Measurements from ENCODE around the gene PEX6. TPM values are rescaled to one million over a fixed set of nuclear protein-coding genes. Genes with fewer than 3 reads are reported as not detected.

The PEX6 gene
- total and polyA plus RNA-seq, 2 of the 13 experiments (the other 11 are each of a cell fraction or from before 2014, with no cell fraction given): 5.1 to 6.7 TPM

DNA sequence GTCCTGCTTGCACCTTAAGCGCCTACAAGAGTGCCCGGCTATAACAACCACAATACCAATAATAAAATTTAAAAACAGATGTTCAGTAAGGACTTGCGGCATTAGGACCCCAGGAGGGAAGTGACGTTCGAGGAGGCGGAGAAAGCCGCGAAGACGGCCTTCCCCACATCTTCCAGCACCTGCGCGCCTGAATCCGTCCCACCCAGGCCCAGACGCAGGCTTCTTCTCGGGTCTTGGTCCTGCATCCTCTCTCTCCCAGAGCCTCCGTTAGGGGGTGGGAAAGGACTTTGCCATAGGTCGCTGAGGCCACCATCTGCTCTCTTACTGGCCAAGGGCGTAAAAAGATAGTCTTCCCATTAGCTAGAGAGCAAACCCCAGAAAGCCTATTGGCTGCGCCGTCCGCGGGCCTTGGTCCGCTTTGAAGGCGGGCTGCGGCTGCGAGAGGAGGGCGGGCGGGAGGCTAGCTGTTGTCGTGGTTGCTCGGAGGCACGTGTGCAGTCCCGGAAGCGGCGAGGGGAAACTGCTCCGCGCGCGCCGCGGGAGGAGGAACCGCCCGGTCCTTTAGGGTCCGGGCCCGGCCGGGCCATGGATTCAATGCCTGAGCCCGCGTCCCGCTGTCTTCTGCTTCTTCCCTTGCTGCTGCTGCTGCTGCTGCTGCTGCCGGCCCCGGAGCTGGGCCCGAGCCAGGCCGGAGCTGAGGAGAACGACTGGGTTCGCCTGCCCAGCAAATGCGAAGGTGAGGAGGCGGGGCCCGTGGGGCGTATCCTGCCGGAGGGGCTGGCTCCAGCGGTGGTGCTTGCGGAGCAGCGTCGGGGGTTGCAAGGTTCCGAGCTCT lies 49.8 kb downstream of the PEX6 start, which contains the start of gene CNPY3 (continued):
- TF ChIP-seq, protein P1, sequence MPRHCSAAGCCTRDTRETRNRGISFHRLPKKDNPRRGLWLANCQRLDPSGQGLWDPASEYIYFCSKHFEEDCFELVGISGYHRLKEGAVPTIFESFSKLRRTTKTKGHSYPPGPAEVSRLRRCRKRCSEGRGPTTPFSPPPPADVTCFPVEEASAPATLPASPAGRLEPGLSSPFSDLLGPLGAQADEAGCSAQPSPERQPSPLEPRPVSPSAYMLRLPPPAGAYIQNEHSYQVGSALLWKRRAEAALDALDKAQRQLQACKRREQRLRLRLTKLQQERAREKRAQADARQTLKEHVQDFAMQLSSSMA (CRISPR knock-in tag; IDR thresholded peaks at IDR 0.05): peak; percentile 96
- TF ChIP-seq ZNF891 (CRISPR knock-in tag; IDR thresholded peaks at IDR 0.05) (peak; percentile 98), ZC3H4 (CRISPR knock-in tag; IDR thresholded peaks at IDR 0.05; ENCODE audit: borderline replicate concordance) (no peak), PCBP2 (optimal IDR thresholded peaks at IDR 0.05; ENCODE audit: low read depth, low read length, poor library complexity, severe bottlenecking) (no peak), TSC22D2 (CRISPR knock-in tag; IDR thresholded peaks at IDR 0.05; ENCODE audit: borderline replicate concordance) (peak; percentile 95; the same call in 1 of the 2 replicates), NAIF1 (CRISPR knock-in tag; IDR thresholded peaks at IDR 0.05; ENCODE audit: borderline replicate concordance) (peak; percentile 96), HNRNPLL (IDR thresholded peaks at IDR 0.05; ENCODE audit: low read depth, low read length, poor library complexity, severe bottlenecking) (peak; percentile 94), PPARG (CRISPR knock-in tag; conservative IDR thresholded peaks at IDR 0.05) (0 out of 2 replicates have a peak, but pooled peaks have one; percentile 23), ELF1 (CRISPR knock-in tag; IDR thresholded peaks at IDR 0.05) (peak; percentile 96), MEF2D (CRISPR knock-in tag; IDR thresholded peaks at IDR 0.05) (peak; percentile 96), ZNF496 (CRISPR knock-in tag; IDR thresholded peaks at IDR 0.05; ENCODE audit: insufficient replicate concordance) (no peak), ZNF709 (CRISPR knock-in tag; IDR thresholded peaks at IDR 0.05) (peak; percentile 99)
- TF ChIP-seq, protein P2, sequence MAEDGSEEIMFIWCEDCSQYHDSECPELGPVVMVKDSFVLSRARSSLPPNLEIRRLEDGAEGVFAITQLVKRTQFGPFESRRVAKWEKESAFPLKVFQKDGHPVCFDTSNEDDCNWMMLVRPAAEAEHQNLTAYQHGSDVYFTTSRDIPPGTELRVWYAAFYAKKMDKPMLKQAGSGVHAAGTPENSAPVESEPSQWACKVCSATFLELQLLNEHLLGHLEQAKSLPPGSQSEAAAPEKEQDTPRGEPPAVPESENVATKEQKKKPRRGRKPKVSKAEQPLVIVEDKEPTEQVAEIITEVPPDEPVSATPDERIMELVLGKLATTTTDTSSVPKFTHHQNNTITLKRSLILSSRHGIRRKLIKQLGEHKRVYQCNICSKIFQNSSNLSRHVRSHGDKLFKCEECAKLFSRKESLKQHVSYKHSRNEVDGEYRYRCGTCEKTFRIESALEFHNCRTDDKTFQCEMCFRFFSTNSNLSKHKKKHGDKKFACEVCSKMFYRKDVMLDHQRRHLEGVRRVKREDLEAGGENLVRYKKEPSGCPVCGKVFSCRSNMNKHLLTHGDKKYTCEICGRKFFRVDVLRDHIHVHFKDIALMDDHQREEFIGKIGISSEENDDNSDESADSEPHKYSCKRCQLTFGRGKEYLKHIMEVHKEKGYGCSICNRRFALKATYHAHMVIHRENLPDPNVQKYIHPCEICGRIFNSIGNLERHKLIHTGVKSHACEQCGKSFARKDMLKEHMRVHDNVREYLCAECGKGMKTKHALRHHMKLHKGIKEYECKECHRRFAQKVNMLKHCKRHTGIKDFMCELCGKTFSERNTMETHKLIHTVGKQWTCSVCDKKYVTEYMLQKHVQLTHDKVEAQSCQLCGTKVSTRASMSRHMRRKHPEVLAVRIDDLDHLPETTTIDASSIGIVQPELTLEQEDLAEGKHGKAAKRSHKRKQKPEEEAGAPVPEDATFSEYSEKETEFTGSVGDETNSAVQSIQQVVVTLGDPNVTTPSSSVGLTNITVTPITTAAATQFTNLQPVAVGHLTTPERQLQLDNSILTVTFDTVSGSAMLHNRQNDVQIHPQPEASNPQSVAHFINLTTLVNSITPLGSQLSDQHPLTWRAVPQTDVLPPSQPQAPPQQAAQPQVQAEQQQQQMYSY (CRISPR knock-in tag; IDR thresholded peaks at IDR 0.05): peak; percentile 36; the same call in 1 of the 2 replicates
- TF ChIP-seq, protein P3, sequence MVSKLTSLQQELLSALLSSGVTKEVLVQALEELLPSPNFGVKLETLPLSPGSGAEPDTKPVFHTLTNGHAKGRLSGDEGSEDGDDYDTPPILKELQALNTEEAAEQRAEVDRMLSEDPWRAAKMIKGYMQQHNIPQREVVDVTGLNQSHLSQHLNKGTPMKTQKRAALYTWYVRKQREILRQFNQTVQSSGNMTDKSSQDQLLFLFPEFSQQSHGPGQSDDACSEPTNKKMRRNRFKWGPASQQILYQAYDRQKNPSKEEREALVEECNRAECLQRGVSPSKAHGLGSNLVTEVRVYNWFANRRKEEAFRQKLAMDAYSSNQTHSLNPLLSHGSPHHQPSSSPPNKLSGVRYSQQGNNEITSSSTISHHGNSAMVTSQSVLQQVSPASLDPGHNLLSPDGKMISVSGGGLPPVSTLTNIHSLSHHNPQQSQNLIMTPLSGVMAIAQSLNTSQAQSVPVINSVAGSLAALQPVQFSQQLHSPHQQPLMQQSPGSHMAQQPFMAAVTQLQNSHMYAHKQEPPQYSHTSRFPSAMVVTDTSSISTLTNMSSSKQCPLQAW (CRISPR knock-in tag; IDR thresholded peaks at IDR 0.05): peak; percentile 87; the same call in 1 of the 2 replicates
- TF ChIP-seq, protein P4, sequence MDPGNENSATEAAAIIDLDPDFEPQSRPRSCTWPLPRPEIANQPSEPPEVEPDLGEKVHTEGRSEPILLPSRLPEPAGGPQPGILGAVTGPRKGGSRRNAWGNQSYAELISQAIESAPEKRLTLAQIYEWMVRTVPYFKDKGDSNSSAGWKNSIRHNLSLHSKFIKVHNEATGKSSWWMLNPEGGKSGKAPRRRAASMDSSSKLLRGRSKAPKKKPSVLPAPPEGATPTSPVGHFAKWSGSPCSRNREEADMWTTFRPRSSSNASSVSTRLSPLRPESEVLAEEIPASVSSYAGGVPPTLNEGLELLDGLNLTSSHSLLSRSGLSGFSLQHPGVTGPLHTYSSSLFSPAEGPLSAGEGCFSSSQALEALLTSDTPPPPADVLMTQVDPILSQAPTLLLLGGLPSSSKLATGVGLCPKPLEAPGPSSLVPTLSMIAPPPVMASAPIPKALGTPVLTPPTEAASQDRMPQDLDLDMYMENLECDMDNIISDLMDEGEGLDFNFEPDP (CRISPR knock-in tag; conservative IDR thresholded peaks at IDR 0.05): 0 out of 2 replicates have a peak, but pooled peaks have one; percentile 55
- TF ChIP-seq, protein P5, sequence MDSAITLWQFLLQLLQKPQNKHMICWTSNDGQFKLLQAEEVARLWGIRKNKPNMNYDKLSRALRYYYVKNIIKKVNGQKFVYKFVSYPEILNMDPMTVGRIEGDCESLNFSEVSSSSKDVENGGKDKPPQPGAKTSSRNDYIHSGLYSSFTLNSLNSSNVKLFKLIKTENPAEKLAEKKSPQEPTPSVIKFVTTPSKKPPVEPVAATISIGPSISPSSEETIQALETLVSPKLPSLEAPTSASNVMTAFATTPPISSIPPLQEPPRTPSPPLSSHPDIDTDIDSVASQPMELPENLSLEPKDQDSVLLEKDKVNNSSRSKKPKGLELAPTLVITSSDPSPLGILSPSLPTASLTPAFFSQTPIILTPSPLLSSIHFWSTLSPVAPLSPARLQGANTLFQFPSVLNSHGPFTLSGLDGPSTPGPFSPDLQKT (CRISPR knock-in tag; IDR thresholded peaks at IDR 0.05; ENCODE audit: borderline replicate concordance): no peak; the same call in 1 of the 2 replicates
- TF ChIP-seq, protein P6, sequence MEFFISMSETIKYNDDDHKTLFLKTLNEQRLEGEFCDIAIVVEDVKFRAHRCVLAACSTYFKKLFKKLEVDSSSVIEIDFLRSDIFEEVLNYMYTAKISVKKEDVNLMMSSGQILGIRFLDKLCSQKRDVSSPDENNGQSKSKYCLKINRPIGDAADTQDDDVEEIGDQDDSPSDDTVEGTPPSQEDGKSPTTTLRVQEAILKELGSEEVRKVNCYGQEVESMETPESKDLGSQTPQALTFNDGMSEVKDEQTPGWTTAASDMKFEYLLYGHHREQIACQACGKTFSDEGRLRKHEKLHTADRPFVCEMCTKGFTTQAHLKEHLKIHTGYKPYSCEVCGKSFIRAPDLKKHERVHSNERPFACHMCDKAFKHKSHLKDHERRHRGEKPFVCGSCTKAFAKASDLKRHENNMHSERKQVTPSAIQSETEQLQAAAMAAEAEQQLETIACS (CRISPR knock-in tag; IDR thresholded peaks at IDR 0.05): peak; percentile 52; the same call in 1 of the 2 replicates

Measured in HepG2 (cell line).